ENCODE results near the gene KRTAP16-1.

KRTAP16-1 gene

GRCh38 chr17:41329279-41329948, 20.3 kb upstream of the KRTAP16-1 start:
- H3K4me3 ChIP-seq (ENCODE audit: low read depth, low read length): no peak overlapping the region
- no peak for DNase-seq (ENCODE audit: low read depth)
- no peak for TF ChIP-seq CTCF (IDR thresholded peaks at IDR 0.05; ENCODE audit: insufficient read depth, low read depth, low read length, missing control alignments)

- no peak overlapping the region for H3K4me3 ChIP-seq (ENCODE audit: low read depth, low read length)
- DNase-seq (ENCODE audit: low read depth): no peak
- no peak for TF ChIP-seq CTCF (IDR thresholded peaks at IDR 0.05; ENCODE audit: insufficient read depth, low read depth, low read length, missing control alignments)
Observed at GRCh38 chr17:41328207-41328606, 19.1 kb upstream of the KRTAP16-1 start.

- TF ChIP-seq CTCF (IDR thresholded peaks at IDR 0.05; ENCODE audit: insufficient read depth, low read depth, low read length, missing control alignments): no peak
- no peak for DNase-seq (ENCODE audit: low read depth)
- H3K4me3 ChIP-seq (ENCODE audit: low read depth, low read length): no peak overlapping the region
Observed at GRCh38 chr17:41327411-41328120, 18.5 kb upstream of the KRTAP16-1 start.

- DNase-seq (ENCODE audit: low read depth): no peak
- TF ChIP-seq CTCF (IDR thresholded peaks at IDR 0.05; ENCODE audit: insufficient read depth, low read depth, low read length, missing control alignments): no peak
- no peak overlapping the region for H3K4me3 ChIP-seq (ENCODE audit: low read depth, low read length)
Observed at GRCh38 chr17:41326173-41327145, 17.4 kb upstream of the KRTAP16-1 start.

- no peak for TF ChIP-seq CTCF (IDR thresholded peaks at IDR 0.05; ENCODE audit: insufficient read depth, low read depth, low read length, missing control alignments)
- H3K4me3 ChIP-seq (ENCODE audit: low read depth, low read length): no peak overlapping the region
- DNase-seq (ENCODE audit: low read depth): no peak
Observed at GRCh38 chr17:41325611-41326010, 16.5 kb upstream of the KRTAP16-1 start.

- no peak for TF ChIP-seq CTCF (IDR thresholded peaks at IDR 0.05; ENCODE audit: insufficient read depth, low read depth, low read length, missing control alignments)
- H3K4me3 ChIP-seq (ENCODE audit: low read depth, low read length): no peak overlapping the region
Observed at GRCh38 chr17:41325126-41325525, 16.0 kb upstream of the KRTAP16-1 start.

More at GRCh38 chr17:41325126-41325525, 16.0 kb upstream of the KRTAP16-1 start:
- DNase-seq (ENCODE audit: low read depth): no peak
